GM21737 (cell line): ENCODE results near the gene NPPA.

Source experiments
- ATAC-seq: cut with Tn5 transposase; IDR thresholded peaks from one replicate; pipeline ENCODE4 v1.9.1; 2021; ENCODE audit warnings: mild to moderate bottlenecking, moderate library complexity; ENCODE audit not compliant: unreplicated experiment

The NPPA gene

DNA sequence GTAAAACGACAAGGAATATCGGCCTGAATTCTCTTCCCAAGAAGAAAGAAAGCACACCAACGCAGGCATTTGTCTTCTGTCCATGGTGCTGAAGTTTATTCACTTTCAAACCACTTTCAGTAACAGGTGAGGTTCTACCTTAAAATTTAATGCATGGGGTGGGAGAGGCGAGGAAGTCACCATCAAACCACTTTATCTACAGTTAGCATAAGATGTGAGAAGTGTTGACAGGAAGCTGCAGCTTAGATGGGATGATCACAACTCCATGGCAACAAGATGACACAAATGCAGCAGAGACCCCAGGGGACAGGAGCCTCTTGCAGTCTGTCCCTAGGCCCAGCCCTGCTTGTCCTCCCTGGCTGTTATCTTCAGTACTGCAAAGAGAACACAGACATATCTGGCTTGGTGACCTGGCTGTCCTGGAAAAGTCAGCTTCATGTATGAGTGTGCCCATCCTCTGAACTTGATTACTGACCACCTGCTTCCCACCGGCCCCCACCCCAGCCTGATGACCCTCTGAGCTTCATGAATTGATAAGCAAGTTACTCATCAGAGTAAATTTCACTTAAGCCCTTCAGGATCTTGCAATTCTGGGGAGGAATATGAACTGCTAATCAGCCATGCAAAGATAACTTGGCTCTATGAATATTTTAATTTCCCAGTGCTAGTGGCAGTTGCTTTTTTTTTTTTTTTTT is 1.8 kb downstream of the NPPA start:
- ATAC-seq, result no peak

DNA sequence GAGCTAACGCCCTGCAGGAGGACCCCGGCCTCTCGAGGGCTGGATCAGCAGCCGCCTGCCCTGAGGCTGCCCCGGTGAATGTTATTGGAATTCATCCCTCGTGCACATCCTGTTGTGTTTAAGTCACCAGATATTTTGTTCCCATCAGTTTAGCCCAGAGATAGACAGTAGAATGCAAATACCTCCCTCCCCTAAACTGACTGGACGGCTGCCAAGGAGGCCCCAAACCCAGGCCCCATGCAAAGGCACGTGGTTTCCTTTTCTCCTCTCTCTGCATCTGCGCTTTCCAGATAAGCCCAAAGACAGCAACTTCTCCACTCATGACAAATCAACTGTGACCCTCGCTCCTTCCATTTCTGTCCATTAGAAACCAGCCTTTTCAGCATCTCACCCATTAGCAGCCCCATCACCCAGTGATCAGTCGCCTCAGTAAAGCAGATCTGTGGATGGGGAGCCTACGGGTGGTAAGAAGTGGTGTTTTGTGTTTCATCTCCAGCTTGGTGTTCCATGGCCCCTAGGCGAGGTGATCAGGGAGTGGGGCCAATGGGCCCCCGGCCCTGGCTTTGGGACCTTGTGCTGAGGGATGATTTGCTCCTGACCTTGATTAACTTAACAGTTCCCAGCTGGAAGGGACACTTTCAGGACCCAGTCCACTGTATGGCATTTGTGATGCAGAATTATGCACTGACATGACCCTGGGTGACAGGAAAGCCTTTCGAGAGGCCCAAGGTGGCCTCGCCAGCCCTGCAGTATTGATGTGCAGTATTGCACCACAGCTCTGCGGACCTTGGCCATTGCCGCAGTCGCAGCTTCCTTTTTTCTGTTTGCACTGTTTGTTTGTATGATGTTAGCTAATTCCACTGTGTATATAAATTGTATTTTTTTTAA is 5.2 kb downstream of the NPPA start:
- no peak for ATAC-seq

DNA sequence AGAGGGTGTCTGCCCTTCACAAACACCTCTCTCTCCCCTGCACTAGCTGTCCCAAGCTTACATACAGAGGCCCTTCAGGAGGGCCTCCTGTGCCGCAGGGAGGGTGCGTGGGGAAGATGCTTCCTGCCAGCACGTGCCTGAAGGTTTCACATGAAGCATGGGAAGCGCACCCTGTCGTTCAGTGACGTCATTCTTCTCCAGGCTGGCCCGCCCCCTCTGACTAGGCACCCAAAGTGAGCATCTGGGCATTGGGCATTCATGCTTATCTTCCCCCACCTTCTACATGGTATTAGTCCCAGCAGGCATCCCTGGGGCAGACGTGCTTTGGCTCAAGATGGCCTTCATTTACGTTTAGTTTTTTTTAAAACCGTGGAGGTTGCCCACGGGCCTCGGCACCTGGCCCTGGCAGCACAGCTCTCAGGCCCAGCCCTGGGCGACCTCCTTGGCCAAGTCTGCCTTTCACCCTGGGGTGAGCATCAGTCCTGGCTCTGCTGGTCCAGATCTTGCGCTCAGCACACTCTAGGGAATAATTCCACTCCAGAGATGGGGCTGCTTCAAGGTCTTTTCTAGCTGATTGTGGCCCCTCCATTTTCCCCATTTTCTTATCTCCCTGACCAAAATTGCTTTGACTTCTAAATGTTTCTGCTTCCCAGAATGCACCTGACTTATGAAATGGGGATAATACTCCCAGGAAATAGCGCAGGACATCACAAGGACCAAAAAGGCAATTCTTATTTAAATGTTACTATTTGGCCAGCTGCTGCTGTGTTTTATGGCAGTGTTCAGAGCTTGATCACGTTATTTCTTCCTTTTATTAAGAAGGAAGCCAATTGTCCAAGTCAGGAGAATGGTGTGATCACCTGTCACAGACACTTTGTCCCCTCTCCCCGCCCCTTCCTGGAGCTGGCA is 6.1 kb downstream of the NPPA start:
- no peak for ATAC-seq

DNA sequence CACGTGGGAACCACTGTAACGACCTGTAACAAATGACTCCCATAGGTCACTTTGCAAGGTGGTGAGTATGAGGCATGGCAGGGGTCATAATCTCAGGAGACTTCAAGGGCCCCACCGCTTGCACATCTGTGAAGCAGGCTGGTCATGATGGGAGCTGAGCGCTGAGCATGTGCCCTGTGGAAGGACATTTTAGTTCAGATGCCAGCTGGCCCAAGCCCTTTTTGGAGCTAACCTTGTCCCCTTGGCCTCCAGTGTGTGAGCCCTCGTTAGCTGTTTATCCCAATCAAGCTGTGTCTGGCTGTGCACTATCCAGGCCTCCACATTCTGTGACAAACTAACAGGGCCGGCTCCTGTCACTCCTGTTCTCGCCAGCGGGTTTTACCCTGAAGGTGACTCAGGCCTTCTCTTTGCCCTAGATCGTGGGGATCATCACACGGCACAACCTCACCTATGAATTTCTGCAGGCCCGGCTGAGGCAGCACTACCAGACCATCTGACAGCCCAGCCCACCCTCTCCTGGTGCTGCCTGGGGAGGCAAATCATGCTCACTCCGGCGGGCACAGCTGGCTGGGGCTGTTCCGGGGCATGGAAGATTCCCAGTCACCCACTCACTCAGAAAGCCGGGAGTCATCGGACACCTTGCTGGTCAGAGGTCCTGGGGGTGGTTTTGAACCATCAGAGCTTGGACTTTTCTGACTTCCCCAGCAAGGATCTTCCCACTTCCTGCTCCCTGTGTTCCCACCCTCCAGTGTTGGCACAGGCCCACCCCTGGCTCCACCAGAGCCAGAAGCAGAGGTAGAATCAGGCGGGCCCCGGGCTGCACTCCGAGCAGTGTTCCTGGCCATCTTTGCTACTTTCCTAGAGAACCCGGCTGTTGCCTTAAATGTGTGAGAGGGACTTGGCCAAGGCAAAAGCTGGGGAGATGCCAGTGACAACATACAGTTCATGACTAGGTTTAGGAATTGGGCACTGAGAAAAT is 7.6 kb downstream of the NPPA start:
- no peak for ATAC-seq

DNA sequence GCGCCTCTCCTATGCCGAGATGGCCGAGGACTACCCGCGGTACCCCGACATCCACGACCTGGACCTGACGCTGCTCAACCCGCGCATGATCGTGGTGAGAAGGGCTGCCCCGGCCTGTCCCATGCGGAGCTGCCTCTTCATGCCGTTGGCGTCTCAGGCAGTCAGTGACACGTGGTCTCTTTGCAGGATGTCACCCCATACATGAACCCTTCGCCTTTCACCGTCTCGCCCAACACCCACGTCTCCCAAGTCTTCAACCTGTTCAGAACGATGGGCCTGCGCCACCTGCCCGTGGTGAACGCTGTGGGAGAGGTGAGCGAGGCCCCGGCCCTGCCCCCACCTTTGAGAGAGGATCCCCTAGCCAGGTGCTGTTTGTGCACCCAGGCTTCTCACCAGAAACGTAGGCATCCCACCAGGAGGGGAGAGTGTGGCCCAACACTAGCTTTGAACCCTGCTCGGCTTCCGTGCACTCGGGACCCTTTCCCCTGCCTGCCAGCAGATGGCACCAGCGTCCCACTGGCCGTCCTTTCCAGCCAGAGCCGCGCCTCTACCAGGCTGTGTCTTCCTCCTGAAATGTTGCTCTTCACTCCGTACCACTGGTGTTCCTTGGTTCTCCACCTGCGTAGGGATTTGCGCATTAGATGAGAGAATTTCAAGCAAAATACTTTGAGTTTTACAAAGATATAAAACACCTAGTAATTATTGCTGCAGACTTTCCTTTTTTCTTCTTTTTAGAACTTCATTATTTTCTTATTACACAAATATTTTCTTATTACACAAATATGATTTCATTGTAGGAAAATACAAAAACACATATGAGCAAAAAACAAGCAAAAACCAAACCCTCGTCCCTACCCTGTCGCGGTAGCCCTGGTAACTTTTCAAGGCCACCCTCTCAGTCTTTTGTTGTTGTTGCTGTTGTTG is 9.0 kb downstream of the NPPA start:
- no peak for ATAC-seq

DNA sequence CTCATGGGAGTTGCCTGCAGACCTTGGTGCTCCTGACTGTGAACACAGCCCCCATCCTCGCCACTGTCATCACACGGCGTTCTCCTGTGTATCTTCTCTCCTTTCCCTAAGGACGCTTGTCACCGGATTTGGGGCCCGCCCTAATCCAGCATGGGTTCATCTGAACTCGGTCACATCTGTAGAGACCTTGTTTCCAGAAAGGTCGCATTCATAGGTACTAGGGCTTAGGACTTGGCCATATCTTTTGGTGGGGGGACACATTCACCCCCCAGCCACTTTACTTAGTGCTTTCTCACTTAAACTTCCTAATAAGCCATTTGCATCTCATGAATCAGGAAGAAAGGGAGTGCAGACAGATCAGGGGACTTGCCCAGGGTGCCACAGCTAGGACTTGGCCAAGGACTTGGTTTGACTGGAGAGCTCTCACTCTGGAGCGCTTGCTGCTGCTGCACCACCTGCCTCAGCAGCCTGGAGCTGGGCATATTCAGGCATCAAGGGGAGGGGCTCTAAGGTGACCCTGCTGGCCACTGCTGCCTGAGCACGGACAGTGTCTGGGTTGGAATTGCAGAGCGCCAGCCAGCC is 9.7 kb downstream of the NPPA start:
- no peak for ATAC-seq

DNA sequence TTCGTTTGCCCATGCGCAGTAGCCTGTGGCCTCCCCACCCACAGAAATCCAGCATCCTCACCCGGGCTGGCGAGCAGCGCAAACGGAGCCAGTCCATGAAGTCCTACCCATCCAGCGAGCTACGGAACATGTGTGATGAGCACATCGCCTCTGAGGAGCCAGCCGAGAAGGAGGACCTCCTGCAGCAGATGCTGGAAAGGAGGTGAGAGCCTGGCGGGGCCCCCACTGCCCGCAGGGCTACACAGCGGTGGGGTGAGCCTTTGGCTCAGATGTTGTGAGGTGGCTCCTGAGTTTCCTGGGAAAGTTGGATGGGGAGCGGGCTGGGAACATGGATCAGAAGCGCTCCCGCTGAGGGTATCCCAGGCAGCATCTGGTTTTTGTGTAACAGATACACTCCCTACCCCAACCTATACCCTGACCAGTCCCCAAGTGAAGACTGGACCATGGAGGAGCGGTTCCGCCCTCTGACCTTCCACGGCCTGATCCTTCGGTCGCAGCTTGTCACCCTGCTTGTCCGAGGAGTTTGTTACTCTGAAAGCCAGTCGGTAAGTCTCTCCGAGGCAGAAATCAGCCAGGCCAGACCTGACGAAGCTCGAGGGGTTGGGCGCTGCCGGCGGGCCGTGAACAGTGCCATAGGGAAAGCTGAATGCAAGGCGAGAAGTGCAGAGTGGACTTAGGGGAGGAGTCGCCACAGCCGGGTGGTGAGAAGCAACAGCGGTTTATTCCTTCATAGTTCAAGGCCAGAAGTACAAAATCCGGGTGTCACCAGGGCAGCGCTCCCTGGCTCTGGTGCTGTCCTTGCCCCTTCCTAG is 10.4 kb downstream of the NPPA start:
- no peak for ATAC-seq

DNA sequence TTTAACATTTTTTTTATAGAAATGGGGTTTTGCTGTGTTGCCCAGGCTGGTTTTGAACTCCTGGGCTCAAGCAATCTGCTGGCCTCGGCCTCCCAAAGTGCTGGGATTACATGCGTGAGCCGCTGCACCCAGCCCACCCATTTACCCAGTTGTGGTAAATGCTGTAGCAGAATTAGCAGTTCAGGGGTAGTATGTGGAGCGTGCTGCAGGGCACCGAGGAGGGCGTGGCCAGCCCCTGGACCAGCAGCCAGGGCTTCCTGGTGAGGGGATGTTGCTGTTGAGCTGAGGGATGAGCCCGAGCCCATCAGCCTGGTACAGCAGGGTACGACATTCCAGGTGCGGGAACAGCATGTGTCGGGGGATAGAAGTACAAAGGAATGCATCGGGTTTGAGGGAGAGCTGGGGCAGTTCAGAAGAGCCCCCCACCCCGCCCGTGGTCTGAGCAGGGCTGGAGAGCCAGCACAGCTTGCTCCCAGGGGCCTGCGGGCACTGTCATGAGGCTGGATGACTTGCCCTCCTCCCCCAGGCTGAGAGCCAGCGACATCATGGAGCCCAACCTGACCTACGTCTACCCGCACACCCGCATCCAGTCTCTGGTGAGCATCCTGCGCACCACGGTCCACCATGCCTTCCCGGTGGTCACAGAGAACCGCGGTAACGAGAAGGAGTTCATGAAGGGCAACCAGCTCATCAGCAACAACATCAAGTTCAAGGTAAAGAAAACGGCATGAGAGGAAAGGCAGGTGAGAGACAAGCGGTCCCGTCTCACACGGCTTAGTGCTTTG is 11.9 kb downstream of the NPPA start:
- ATAC-seq, result no peak

DNA sequence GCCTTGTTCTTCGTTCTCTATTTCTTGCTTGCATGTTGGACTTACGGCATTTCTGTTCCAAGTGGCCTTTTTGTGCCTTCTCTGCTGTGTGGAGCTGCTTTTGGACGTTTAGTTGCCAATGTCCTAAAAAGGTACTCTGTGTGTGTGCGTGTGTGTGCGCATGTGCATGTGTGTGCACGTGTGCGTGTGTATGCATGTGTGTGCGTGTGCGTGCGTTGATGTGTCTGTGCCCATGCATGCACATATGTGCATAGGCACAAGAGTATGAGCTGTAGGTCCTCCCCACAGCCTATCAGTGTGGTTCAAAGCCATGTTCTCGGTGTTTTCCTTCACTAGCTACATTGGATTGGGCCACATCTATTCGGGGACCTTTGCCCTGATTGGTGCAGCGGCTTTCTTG is 13.7 kb downstream of the NPPA start:
- no peak for ATAC-seq

DNA sequence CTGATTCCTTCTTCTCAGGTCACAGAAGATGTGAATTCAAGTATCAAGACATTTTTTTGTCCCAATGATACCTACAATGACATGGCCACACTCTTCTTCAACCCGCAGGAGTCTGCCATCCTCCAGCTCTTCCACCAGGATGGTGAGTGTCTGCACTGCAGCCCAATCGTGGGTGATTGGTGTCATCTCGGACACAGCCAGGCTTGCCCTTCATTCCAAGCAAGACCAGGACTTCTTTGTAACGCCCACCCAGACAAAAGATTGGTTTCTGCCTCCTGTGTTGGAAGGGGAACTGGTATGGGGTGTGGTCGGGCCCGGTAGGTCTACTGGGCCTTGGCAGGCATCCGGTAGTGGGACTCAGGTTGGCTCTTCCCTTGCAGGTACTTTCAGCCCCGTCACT is 14.1 kb downstream of the NPPA start:
- no peak for ATAC-seq

DNA sequence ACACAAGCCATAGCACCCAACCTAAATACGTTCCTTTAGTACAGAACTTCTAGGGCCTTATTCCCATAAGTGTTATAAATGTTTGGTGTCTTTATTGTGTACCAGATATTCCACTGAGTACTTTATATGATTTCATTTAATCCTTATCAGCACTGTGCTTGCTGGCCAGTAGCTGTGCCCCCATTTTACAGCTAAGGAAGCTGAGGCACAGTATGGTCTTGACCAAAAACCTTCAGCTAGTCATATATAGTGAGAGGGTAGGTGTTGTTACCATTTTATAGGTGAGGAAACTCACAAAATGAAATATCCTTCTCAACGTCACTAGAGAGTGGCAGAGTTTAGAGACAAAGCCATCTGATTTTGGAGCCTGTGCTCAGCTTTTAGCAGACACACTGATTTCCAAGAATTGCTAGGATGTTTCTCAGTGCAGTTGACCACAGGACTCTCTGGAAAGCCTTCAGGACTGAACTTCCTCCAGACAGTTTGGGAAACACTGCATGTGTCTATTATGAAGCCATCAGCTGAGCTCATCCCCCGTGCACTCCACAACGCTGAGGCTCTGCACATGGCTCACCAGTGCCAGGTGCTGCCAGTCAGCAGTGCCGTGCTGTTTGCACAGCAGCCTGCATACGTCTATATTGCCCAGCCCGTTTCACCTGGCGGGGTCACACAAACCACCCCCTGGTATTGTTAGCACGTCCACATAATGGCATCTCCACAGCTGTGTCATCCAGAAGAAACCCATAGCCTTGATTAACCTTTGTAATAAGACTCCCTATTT is 15.4 kb downstream of the NPPA start:
- no peak for ATAC-seq

DNA sequence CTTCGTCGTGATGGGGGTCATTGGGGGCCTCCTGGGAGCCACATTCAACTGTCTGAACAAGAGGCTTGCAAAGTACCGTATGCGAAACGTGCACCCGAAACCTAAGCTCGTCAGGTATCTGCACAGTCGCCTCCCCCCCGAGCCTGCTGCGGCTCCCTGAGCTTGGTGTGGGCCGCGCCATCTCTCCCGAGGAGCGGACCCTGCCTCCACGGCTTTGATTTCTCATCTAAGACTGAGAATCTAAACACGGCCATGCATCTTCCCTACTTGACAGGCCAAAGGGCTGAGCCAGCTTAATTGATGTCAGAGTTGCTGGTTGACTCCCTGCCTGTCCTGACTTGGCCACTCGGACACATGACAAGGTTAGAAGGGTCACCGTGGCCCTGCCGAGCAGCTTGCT is 19.1 kb downstream of the NPPA start:
- ATAC-seq, result no peak

DNA sequence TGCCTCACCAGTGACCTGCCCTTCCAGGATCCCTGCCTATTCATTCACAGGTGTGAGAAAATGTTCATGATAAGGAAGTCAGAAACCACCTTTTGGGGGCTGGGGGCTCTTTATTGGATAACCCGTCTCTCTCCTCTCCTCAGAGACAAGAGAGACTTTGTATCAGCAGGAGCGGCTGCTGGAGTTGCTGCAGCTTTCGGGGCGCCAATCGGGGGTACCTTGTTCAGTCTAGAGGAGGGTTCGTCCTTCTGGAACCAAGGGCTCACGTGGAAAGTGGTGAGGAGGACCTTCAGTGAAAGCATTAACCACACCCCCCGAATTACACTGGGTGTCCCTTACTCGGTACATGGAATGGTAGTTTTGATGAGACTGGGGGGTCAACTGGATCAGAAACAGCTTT is 20.6 kb downstream of the NPPA start:
- no peak for ATAC-seq

DNA sequence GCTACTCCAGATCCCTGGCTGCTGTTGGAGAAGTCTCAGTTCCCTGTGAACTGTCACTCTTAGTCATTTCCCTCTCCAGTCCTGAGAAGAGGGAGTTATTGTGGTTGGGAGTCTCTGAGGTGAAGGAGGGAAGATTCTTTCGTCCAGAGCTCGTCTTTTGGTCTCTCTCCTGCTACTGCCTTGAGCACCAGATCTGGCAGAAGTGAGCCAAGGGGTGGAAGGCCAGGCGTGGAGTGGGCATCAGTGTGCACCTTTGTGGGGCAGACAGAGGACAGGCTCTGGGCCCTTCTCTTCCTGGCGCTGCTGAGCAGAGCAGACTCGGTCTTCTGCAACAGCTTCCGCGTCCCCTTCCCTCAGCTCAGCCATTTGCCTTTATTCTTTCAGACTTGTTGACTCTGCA is 22.5 kb downstream of the NPPA start:
- no peak for ATAC-seq

DNA sequence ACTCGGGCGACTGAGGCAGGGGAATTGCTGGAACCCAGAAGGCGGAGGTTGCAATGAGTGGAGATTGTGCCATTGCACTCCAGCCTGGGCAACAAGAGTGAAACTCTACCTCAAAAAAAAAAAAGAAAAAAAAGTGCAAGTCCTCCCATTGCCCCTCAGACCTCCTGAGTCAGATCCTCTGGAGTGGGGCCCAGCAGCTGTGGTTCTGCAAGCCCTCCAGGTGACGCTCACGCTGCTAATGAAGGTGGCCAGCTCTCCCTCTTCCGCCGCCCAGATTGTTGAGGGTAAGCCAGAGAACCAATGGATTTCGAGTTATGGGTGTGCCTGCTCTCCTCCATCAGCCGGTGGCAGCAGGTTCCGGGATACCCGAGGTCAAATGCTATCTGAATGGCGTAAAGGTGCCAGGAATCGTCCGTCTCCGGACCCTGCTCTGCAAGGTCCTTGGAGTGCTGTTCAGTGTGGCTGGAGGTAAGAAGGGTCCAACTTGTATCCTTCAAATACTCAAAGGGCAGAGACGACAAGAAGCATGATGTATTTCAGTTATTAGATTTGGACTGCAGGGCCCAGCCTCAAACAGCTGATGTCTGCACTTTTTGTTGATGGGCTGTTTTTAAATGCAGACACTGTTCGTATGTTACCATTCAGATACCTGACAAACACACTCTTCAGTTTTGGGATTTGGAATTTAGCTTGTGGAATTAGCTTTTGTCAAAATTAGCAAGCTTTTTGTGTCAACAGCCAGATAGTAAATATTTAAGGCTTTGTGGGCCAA is 24.0 kb downstream of the NPPA start:
- no peak for ATAC-seq

DNA sequence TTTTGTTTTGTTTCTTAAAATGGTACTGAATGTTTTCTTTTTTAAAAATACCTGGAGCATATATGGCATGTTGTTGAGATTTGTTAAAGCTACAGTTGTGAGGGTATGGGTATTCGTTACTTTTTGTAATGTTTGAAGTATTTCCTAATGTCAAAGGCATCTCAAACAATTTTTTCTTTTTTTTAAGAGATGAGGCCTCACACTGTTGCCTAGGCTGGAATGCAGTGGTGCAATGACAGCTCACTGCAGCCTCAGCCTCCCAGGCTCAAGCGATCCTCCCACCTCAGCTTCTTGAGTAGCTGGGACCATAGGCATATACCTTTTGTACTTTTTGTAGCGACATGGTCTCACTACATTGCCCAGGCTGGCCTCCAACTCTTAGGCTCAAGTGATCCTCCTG is 25.5 kb downstream of the NPPA start:
- ATAC-seq, result no peak
